ENCODE measurements around the gene GALNT3.

The GALNT3 gene

GRCh38 chr2:165787334-165787733 lies 6.7 kb downstream of the GALNT3 start:
- TF ChIP-seq ELF4 (IDR thresholded peaks at IDR 0.05) (no peak), LEF1 (IDR thresholded peaks at IDR 0.05; ENCODE audit: borderline replicate concordance) (no peak), TARDBP (IDR thresholded peaks at IDR 0.05) (no peak), PKNOX1 (IDR thresholded peaks at IDR 0.05) (no peak), L3MBTL2 (conservative IDR thresholded peaks at IDR 0.05) (no peak), ZNF384 (IDR thresholded peaks at IDR 0.05) (no peak), SP1 (IDR thresholded peaks at IDR 0.05) (no peak), CTBP1 (IDR thresholded peaks at IDR 0.05; ENCODE audit: borderline replicate concordance) (no peak), FOXM1 (IDR thresholded peaks at IDR 0.05; ENCODE audit: borderline replicate concordance) (no peak)
- POLR2A ChIA-PET: no interaction called here
- DNase-seq (ENCODE audit: extremely low spot score): no peak
- CTCF ChIA-PET: no interaction called here

GRCh38 chr2:165779706-165780105 lies 14.3 kb downstream of the GALNT3 start:
- POLR2A ChIA-PET: no interaction called here
- DNase-seq (ENCODE audit: extremely low spot score): no peak
- CTCF ChIA-PET: no interaction called here

GRCh38 chr2:165778653-165779451 lies 15.2 kb downstream of the GALNT3 start:
- DNase-seq (ENCODE audit: extremely low spot score): peak; percentile 19
- ChIA-PET POLR2A (no interaction called here), CTCF (no interaction called here)
- no peak for TF ChIP-seq ZNF384 (IDR thresholded peaks at IDR 0.05)
- TF ChIP-seq ARNT (IDR thresholded peaks at IDR 0.05): no peak
- TF ChIP-seq SUZ12 (IDR thresholded peaks at IDR 0.05): no peak
- TF ChIP-seq SP1 (IDR thresholded peaks at IDR 0.05): no peak
- TF ChIP-seq LEF1 (IDR thresholded peaks at IDR 0.05; ENCODE audit: borderline replicate concordance): no peak

More at GRCh38 chr2:165779706-165780105, 14.3 kb downstream of the GALNT3 start:
- TF ChIP-seq BHLHE40 (IDR thresholded peaks at IDR 0.05; ENCODE audit: borderline replicate concordance): no peak
- TF ChIP-seq HDGF (IDR thresholded peaks at IDR 0.05; ENCODE audit: borderline replicate concordance): no peak
- no peak for TF ChIP-seq FOXK2 (IDR thresholded peaks at IDR 0.05)
- TF ChIP-seq LEF1 (IDR thresholded peaks at IDR 0.05; ENCODE audit: borderline replicate concordance): no peak
- no peak for TF ChIP-seq FOXA1 (IDR thresholded peaks at IDR 0.05)
- no peak for TF ChIP-seq CTBP1 (IDR thresholded peaks at IDR 0.05; ENCODE audit: borderline replicate concordance)
- TF ChIP-seq TARDBP (IDR thresholded peaks at IDR 0.05): no peak
- TF ChIP-seq NFRKB (IDR thresholded peaks at IDR 0.05): no peak
- no peak for TF ChIP-seq L3MBTL2 (conservative IDR thresholded peaks at IDR 0.05)
- TF ChIP-seq ELF4 (IDR thresholded peaks at IDR 0.05): no peak
- TF ChIP-seq FOXM1 (IDR thresholded peaks at IDR 0.05; ENCODE audit: borderline replicate concordance): no peak

GRCh38 chr2:165778187-165778556 lies 15.9 kb downstream of the GALNT3 start:
- ChIA-PET CTCF (no interaction called here), POLR2A (no interaction called here)
- no peak for DNase-seq (ENCODE audit: extremely low spot score)
- TF ChIP-seq LEF1 (IDR thresholded peaks at IDR 0.05; ENCODE audit: borderline replicate concordance): no peak
- no peak for TF ChIP-seq ELF4 (IDR thresholded peaks at IDR 0.05)
- TF ChIP-seq NFRKB (IDR thresholded peaks at IDR 0.05): no peak
- no peak for TF ChIP-seq TARDBP (IDR thresholded peaks at IDR 0.05)

GRCh38 chr2:165777522-165778186 lies 16.4 kb downstream of the GALNT3 start:
- ChIA-PET CTCF (no interaction called here), POLR2A (no interaction called here)

GRCh38 chr2:165776796-165777195 lies 17.3 kb downstream of the GALNT3 start:
- DNase-seq (ENCODE audit: extremely low spot score): no peak
- ChIA-PET POLR2A (no interaction called here), CTCF (no interaction called here)
- no peak for TF ChIP-seq L3MBTL2 (conservative IDR thresholded peaks at IDR 0.05)
- no peak for TF ChIP-seq FOXK2 (IDR thresholded peaks at IDR 0.05)
- no peak for TF ChIP-seq ZNF384 (IDR thresholded peaks at IDR 0.05)
- no peak for TF ChIP-seq FOXM1 (IDR thresholded peaks at IDR 0.05; ENCODE audit: borderline replicate concordance)
- no peak for TF ChIP-seq NFRKB (IDR thresholded peaks at IDR 0.05)
- no peak for TF ChIP-seq ARNT (IDR thresholded peaks at IDR 0.05)
- no peak for TF ChIP-seq FOXA1 (IDR thresholded peaks at IDR 0.05)
- no peak for TF ChIP-seq BHLHE40 (IDR thresholded peaks at IDR 0.05; ENCODE audit: borderline replicate concordance)
- no peak for TF ChIP-seq TARDBP (IDR thresholded peaks at IDR 0.05)
- no peak for TF ChIP-seq LEF1 (IDR thresholded peaks at IDR 0.05; ENCODE audit: borderline replicate concordance)
- no peak for TF ChIP-seq ELF4 (IDR thresholded peaks at IDR 0.05)
- TF ChIP-seq SP1 (IDR thresholded peaks at IDR 0.05): no peak

More at GRCh38 chr2:165777522-165778186, 16.4 kb downstream of the GALNT3 start:
- TF ChIP-seq FOXM1 (IDR thresholded peaks at IDR 0.05; ENCODE audit: borderline replicate concordance) (no peak), FOXA1 (IDR thresholded peaks at IDR 0.05) (no peak), FOXK2 (IDR thresholded peaks at IDR 0.05) (no peak), SP1 (IDR thresholded peaks at IDR 0.05) (no peak), ELF4 (IDR thresholded peaks at IDR 0.05) (no peak), PKNOX1 (IDR thresholded peaks at IDR 0.05) (no peak), BHLHE40 (IDR thresholded peaks at IDR 0.05; ENCODE audit: borderline replicate concordance) (no peak), TARDBP (IDR thresholded peaks at IDR 0.05) (no peak), HDGF (IDR thresholded peaks at IDR 0.05; ENCODE audit: borderline replicate concordance) (no peak), L3MBTL2 (conservative IDR thresholded peaks at IDR 0.05) (no peak), LEF1 (IDR thresholded peaks at IDR 0.05; ENCODE audit: borderline replicate concordance) (no peak)
- DNase-seq (ENCODE audit: extremely low spot score): no peak

GRCh38 chr2:165776013-165776412 lies 18.0 kb downstream of the GALNT3 start:
- no peak for TF ChIP-seq CTBP1 (IDR thresholded peaks at IDR 0.05; ENCODE audit: borderline replicate concordance)
- TF ChIP-seq SP1 (IDR thresholded peaks at IDR 0.05): no peak
- no peak for TF ChIP-seq PKNOX1 (IDR thresholded peaks at IDR 0.05)
- TF ChIP-seq NFRKB (IDR thresholded peaks at IDR 0.05): no peak
- TF ChIP-seq LEF1 (IDR thresholded peaks at IDR 0.05; ENCODE audit: borderline replicate concordance): no peak
- TF ChIP-seq ARNT (IDR thresholded peaks at IDR 0.05): no peak
- TF ChIP-seq BHLHE40 (IDR thresholded peaks at IDR 0.05; ENCODE audit: borderline replicate concordance): no peak
- no peak for TF ChIP-seq FOXK2 (IDR thresholded peaks at IDR 0.05)
- no peak for TF ChIP-seq ELF4 (IDR thresholded peaks at IDR 0.05)
- no peak for TF ChIP-seq FOXA1 (IDR thresholded peaks at IDR 0.05)
- TF ChIP-seq HDGF (IDR thresholded peaks at IDR 0.05; ENCODE audit: borderline replicate concordance): no peak
- no peak for TF ChIP-seq SUZ12 (IDR thresholded peaks at IDR 0.05)
- no peak for TF ChIP-seq TARDBP (IDR thresholded peaks at IDR 0.05)
- no peak for TF ChIP-seq ZNF384 (IDR thresholded peaks at IDR 0.05)
- TF ChIP-seq L3MBTL2 (conservative IDR thresholded peaks at IDR 0.05): no peak
- TF ChIP-seq FOXM1 (IDR thresholded peaks at IDR 0.05; ENCODE audit: borderline replicate concordance): no peak
- POLR2A ChIA-PET: no interaction called here
- DNase-seq (ENCODE audit: extremely low spot score): no peak
- CTCF ChIA-PET: no interaction called here
